Tibial artery (tissue), 4 donors: Measurements from ENCODE around the gene PPHLN1.

ENCODE experiments used
- DNase-seq, 2 donors: peaks; one replicate each; pipeline ENCODE4 v3.0.0-alpha.2; 2019
- H3K27ac ChIP-seq, 2 donors: fragments of 200-600 bp; sonication (generic) in 1 of 2; 1 replicate in 1 of 2; 2 replicates in 1 of 2; pipeline ENCODE4 v1.5.1; 2018 to 2019; ENCODE audit warnings: mild to moderate bottlenecking in 1 of 2
- H3K27me3 ChIP-seq, 2 donors: fragments of 200-600 bp; sonication (generic) in 1 of 2; one replicate each; pipeline versions ENCODE4 v1.5.1 to v1.6.0; 2016 to 2019
- H3K36me3 ChIP-seq, 3 donors: fragments of 200-600 bp; sonication (generic) in 2 of 3; one replicate each; pipeline ENCODE4 v1.5.1; 2016 to 2019; ENCODE audit warnings: mild to moderate bottlenecking in 2 of 3
- H3K4me1 ChIP-seq, 4 donors: fragments of 200-600 bp; sonication (generic) in 2 of 4; 1 replicate in 3 of 4; 2 replicates in 1 of 4; pipeline ENCODE4 v1.5.1; 2016 to 2019
- H3K4me3 ChIP-seq, 2 donors: fragments of 200-600 bp; sonication (generic) in 1 of 2; 1 replicate in 1 of 2; 2 replicates in 1 of 2; pipeline ENCODE4 v1.5.1; 2018 to 2019; ENCODE audit warnings: mild to moderate bottlenecking in 2 of 2
- H3K9me3 ChIP-seq, 3 donors: fragments of 200-600 bp; sonication (generic) in 1 of 3; one replicate each; pipeline ENCODE4 v1.5.1; 2016 to 2019
- intact Hi-C: fragments of 100-400 bp; cut with DNase I; formaldehyde crosslinking; loops from one replicate; pipeline ENCODE4 v1.15.0; 2023; ENCODE audit warnings: low total_unique reads
- TF ChIP-seq, protein P1 (sequence below), 2 experiments: fragments of 200-600 bp in 1 of 2; fragments of 450-650 bp in 1 of 2; IDR thresholded peaks; one replicate each; pipeline ENCODE4 v1.5.1; 2017 to 2019; ENCODE audit warnings: antibody characterized with exemption in 2 of 2, mild to moderate bottlenecking in 1 of 2, moderate library complexity in 1 of 2

The PPHLN1 gene

GRCh38 chr12:42468341-42468821 lies 142.4 kb downstream of the PPHLN1 start:
- TF ChIP-seq, protein P1, sequence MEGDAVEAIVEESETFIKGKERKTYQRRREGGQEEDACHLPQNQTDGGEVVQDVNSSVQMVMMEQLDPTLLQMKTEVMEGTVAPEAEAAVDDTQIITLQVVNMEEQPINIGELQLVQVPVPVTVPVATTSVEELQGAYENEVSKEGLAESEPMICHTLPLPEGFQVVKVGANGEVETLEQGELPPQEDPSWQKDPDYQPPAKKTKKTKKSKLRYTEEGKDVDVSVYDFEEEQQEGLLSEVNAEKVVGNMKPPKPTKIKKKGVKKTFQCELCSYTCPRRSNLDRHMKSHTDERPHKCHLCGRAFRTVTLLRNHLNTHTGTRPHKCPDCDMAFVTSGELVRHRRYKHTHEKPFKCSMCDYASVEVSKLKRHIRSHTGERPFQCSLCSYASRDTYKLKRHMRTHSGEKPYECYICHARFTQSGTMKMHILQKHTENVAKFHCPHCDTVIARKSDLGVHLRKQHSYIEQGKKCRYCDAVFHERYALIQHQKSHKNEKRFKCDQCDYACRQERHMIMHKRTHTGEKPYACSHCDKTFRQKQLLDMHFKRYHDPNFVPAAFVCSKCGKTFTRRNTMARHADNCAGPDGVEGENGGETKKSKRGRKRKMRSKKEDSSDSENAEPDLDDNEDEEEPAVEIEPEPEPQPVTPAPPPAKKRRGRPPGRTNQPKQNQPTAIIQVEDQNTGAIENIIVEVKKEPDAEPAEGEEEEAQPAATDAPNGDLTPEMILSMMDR (IDR thresholded peaks at IDR 0.05), result no peak
- intact Hi-C loops, result no loop called here
- no peak for DNase-seq
- Histone ChIP-seq H3K4me3 (no peak overlapping the region), H3K4me1 (no peaks in the 10 kb centered on the region), H3K27ac (no peak overlapping the region), H3K36me3 (peaks cover 12 to 27% (median 23%) of the 10 kb centered on the region in 3 donors), H3K27me3 (no peaks in the 10 kb centered on the region), H3K9me3 (no peaks in the 10 kb centered on the region)

GRCh38 chr12:42468921-42469320 lies 143.0 kb downstream of the PPHLN1 start:
- H3K9me3 ChIP-seq, result no peaks in the 10 kb centered on the region
- DNase-seq, result no peak
- H3K27me3 ChIP-seq, result no peaks in the 10 kb centered on the region
- no peaks in the 10 kb centered on the region for H3K4me1 ChIP-seq
- TF ChIP-seq, protein P1 (IDR thresholded peaks at IDR 0.05), result no peak
- H3K27ac ChIP-seq, result no peak overlapping the region
- H3K4me3 ChIP-seq, result no peak overlapping the region
- peaks cover 9 to 27% (median 17%) of the 10 kb centered on the region in 3 donors for H3K36me3 ChIP-seq
- intact Hi-C loops, result no loop called here

GRCh38 chr12:42469355-42470175 lies 143.6 kb downstream of the PPHLN1 start:
- H3K4me3 ChIP-seq, result no peak overlapping the region
- no peaks in the 10 kb centered on the region for H3K27me3 ChIP-seq
- H3K9me3 ChIP-seq, result no peaks in the 10 kb centered on the region
- TF ChIP-seq, protein P1 (IDR thresholded peaks at IDR 0.05), result no peak
- no peaks in the 10 kb centered on the region for H3K4me1 ChIP-seq
- peaks cover 2 to 21% (median 11%) of the 10 kb centered on the region in 3 donors for H3K36me3 ChIP-seq
- intact Hi-C loops, result no loop called here
- H3K27ac ChIP-seq, result no peak overlapping the region
- no peak for DNase-seq

DNA sequence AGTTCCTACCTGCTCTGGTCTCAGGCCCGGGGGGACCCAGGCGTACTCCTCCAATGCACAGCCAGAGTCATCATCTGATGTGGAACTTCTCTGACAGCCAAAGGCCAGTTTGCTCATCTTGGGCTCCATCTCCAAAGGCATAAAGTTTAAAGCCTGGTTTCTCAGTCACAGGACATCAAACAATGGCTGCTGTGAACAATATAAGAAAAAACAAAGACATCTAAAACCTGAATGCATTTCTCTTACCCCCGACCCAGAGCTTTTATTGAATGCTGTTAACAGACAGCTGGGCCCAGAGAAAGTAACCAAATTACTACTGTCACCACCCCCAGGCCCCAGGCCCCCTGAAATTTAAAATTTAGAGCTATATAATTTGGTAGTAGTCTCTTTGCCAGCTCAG lies 146.4 kb downstream of the PPHLN1 start:
- DNase-seq, result no peak
- intact Hi-C loops, result no loop called here
- H3K4me1 ChIP-seq, result no peaks in the 10 kb centered on the region
- H3K27me3 ChIP-seq, result no peaks in the 10 kb centered on the region
- H3K27ac ChIP-seq, result no peak overlapping the region
- no peaks in the 10 kb centered on the region for H3K36me3 ChIP-seq
- no peak overlapping the region for H3K4me3 ChIP-seq
- TF ChIP-seq, protein P1 (IDR thresholded peaks at IDR 0.05), result no peak
- no peaks in the 10 kb centered on the region for H3K9me3 ChIP-seq

DNA sequence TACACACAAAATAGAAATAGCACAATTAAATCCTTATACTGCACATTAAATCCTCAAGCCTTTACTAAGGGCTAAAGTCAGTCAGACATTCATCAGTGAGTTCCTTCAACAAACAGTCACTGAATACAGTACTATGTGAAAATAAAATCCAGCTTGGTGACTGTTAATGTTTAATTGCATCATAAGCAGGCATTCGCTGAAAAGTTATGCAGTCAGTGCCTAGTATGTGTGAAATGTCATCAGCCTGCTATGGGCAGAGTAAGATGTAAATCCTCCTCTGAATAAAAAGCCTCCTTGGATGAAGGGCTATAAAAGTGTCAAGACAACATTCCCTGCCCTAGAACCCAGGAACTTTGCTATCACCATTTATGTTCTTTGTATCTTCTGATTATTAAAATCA lies 147.2 kb downstream of the PPHLN1 start:
- Histone ChIP-seq H3K4me3 (no peak overlapping the region), H3K4me1 (no peaks in the 10 kb centered on the region), H3K36me3 (no peaks in the 10 kb centered on the region), H3K27ac (no peak overlapping the region), H3K9me3 (no peaks in the 10 kb centered on the region), H3K27me3 (no peaks in the 10 kb centered on the region)
- intact Hi-C loops, result no loop called here
- DNase-seq, result no peak
- TF ChIP-seq, protein P1 (IDR thresholded peaks at IDR 0.05), result no peak
